Calu3 (cell line): ENCODE measurements around the gene NOX3. TPM values are rescaled to one million over a fixed set of nuclear protein-coding genes. Genes with fewer than 3 reads are reported as not detected.

Experiments used
- BruUV-seq: library from RNA; stranded (reverse); fragments of 400-500 nt; replicated peaks from 2 replicates; lab custom pipeline; 2021; lab: Mats Ljungman, UMichigan
- CTCF ChIA-PET: fragments of 300-600 bp; sonication (Branson Sonifier 250); formaldehyde crosslinking; loops from one replicate; lab custom pipeline; 2022; ENCODE audit warnings: antibody characterized with exemption; lab: Charles Lee
- DNase-seq: peaks from one replicate; pipeline ENCODE4 v3.0.0; 2022
- H3K27ac Mint-ChIP-seq: one replicate; pipeline ENCODE4 v1.8.0; 2022; ENCODE audit warnings: mixed read lengths; ENCODE audit not compliant: unreplicated experiment
- H3K27me3 Mint-ChIP-seq: one replicate; pipeline ENCODE4 v1.8.0; 2022; ENCODE audit warnings: mixed read lengths; ENCODE audit not compliant: unreplicated experiment
- H3K36me3 Mint-ChIP-seq: one replicate; pipeline ENCODE4 v1.8.0; 2022; ENCODE audit warnings: mild to moderate bottlenecking, moderate library complexity, mixed read lengths; ENCODE audit not compliant: insufficient read depth, unreplicated experiment
- H3K4me1 Mint-ChIP-seq: one replicate; pipeline ENCODE4 v1.8.0; 2022; ENCODE audit warnings: mild to moderate bottlenecking, low read depth, mixed read lengths; ENCODE audit not compliant: unreplicated experiment
- H3K4me3 Mint-ChIP-seq: one replicate; pipeline ENCODE4 v1.8.0; 2022; ENCODE audit warnings: mild to moderate bottlenecking, low read depth, moderate library complexity, mixed read lengths; ENCODE audit not compliant: unreplicated experiment
- H3K9me3 Mint-ChIP-seq: one replicate; pipeline ENCODE4 v1.8.0; 2022; ENCODE audit warnings: low read depth, mixed read lengths; ENCODE audit not compliant: unreplicated experiment
- CTCF ChIP-seq: fragments of 200-600 bp; IDR thresholded peaks from one replicate; pipeline ENCODE4 v1.8.0; 2022; ENCODE audit warnings: antibody characterized with exemption; ENCODE audit not compliant: unreplicated experiment
- intact Hi-C: fragments of 100-400 bp; cut with micrococcal nuclease; formaldehyde crosslinking; loops from one replicate; pipeline ENCODE4 v1.10.0; 2022; ENCODE audit not compliant: unreplicated experiment
- total RNA-seq: library from RNA; stranded (reverse); gene quantifications from 2 replicates; pipeline ENCODE4 v1.2.3, GENCODE V29; 2022

Gene NOX3
- total RNA-seq, 1 experiment from 2014 or later = not detected

DNA sequence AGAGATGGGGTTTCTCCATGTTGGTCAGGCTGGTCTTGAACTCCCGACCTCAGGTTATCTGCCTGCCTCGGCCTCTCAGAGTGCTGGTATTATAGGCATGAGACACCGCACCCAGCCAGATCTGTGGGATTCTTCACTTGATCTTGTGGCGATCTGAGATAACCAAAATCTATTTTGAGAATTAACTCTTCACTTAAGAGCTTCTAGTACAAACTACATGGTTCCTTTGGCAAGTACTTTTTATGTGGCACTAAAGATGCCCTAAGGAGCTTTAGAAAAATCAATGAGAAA lies 103.6 kb downstream of the NOX3 start:
- Mint-ChIP-seq H3K27me3 (no peaks in the 10 kb centered on the region), H3K36me3 (no peaks in the 10 kb centered on the region), H3K27ac (no peak overlapping the region), H3K4me1 (no peaks in the 10 kb centered on the region), H3K4me3 (no peak overlapping the region), H3K9me3 (peaks cover 5% of the 10 kb centered on the region)
- intact Hi-C loops = no loop called here
- TF ChIP-seq CTCF = no peak
- DNase-seq = no peak
- CTCF ChIA-PET = no interaction called here
- BruUV-seq = no TSS peak

DNA sequence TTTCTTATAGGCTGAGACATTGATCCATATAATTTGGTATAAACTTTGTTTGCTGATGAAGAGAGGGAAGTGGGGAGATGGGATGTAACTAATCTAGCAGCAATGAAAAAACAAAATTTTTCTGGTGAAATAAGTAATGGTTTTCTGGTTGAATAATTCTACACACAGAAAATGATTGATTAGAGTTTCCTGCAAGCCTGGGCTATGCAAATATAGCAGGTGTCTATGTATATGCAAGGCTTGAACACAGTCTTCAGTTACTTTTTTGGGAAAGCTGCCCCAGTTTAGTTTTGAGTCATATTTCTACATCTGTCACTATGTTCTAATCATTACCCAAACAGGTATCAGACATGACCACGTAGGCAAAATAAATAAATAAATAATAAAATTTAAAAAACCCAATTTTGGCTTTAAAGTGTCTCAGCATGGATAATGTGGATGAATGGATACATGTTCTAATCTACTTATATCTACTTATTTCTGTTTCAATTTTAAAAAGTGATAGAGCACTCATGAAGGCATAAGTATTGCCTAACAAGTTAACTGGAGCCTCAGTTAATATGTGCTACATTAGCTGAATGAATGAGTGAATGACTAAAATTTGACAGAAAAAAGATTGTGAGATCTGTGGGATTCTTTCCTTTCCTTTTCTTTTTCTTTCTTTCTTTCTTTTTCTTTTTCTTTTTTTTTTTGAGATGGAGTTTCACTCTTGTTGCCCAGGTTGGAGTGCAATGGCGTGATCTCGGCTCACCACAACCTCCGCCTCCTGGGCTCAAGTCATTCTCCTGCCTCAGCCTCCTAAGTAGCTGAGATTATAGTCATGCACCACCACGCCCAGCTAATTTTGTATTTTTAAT lies 104.1 kb downstream of the NOX3 start:
- no peaks in the 10 kb centered on the region for H3K4me1 Mint-ChIP-seq
- no peaks in the 10 kb centered on the region for H3K36me3 Mint-ChIP-seq
- H3K9me3 Mint-ChIP-seq = peaks cover 5% of the 10 kb centered on the region
- no peak overlapping the region for H3K4me3 Mint-ChIP-seq
- DNase-seq = no peak
- H3K27ac Mint-ChIP-seq = no peak overlapping the region
- no peaks in the 10 kb centered on the region for H3K27me3 Mint-ChIP-seq
- TF ChIP-seq CTCF = no peak
- intact Hi-C loops = no loop called here
- BruUV-seq = no TSS peak
- CTCF ChIA-PET = no interaction called here

DNA sequence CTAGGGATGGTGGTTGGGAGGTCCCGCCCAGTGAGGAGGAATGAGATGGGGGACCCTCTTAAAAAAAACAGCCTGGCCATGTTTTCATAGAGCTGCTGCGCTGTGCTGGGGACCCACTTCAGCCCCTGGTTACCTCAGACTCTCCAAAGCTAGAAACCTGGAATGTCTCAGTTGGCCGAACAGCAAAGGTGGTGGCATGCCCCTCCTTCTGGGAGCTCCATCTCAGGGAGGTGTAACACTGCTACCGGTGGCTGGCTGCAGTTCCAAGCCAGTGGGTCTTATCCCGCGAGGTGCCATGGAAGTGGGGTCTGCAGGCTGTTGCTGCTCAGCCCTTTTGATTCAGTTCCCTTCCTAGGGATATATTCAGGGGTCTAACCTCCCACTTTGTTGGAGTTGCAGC lies 105.7 kb downstream of the NOX3 start:
- intact Hi-C loops = no loop called here
- no TSS peak for BruUV-seq
- Mint-ChIP-seq H3K27ac (no peak overlapping the region), H3K9me3 (peaks cover 8% of the 10 kb centered on the region), H3K27me3 (no peaks in the 10 kb centered on the region), H3K4me1 (no peaks in the 10 kb centered on the region), H3K4me3 (no peak overlapping the region), H3K36me3 (no peaks in the 10 kb centered on the region)
- CTCF ChIA-PET = no interaction called here
- no peak for DNase-seq
- no peak for TF ChIP-seq CTCF

GRCh38 chr6:155349129-155349528 lies 106.5 kb downstream of the NOX3 start:
- intact Hi-C loops = no loop called here
- BruUV-seq = no TSS peak
- CTCF ChIA-PET = no interaction called here
- H3K27me3 Mint-ChIP-seq = no peaks in the 10 kb centered on the region
- TF ChIP-seq CTCF = no peak
- H3K27ac Mint-ChIP-seq = no peak overlapping the region
- no peaks in the 10 kb centered on the region for H3K4me1 Mint-ChIP-seq
- peaks cover 6% of the 10 kb centered on the region for H3K9me3 Mint-ChIP-seq
- H3K4me3 Mint-ChIP-seq = no peak overlapping the region
- H3K36me3 Mint-ChIP-seq = no peaks in the 10 kb centered on the region
- DNase-seq = no peak
